ENCODE data around the gene LMBR1.

The LMBR1 gene

DNA sequence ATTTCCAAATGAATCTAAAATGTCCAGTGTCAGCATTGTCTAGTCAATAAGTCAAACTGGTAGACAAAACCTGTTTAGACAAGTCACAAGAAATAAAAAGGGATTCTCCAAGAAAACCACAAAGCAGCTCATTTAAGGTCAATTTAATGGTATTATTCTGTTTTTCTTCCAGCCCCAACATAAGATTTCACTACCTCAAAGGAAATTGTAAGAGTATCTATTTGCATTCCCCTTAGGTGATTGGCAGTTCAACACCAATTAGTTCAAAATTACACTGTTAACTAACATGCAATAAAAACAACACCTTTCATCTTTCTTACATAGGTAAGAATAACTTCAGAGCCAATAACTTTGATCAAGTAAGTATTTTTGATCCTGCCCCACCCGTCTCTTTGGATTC, 146.1 kb downstream of the LMBR1 start:
- H3K9me3 ChIP-seq = no peaks in the 10 kb centered on the region
- TF ChIP-seq CTCF (IDR thresholded peaks at IDR 0.05; ENCODE audit: low read depth, low read length) = no peak
- H3K36me3 ChIP-seq = no peaks in the 10 kb centered on the region
- DNase-seq = no peak
- no peak overlapping the region for H3K4me3 ChIP-seq (ENCODE audit: low read depth, low read length)
- H3K4me1 ChIP-seq = no peaks in the 10 kb centered on the region
- H3K27me3 ChIP-seq = no peaks in the 10 kb centered on the region

DNA sequence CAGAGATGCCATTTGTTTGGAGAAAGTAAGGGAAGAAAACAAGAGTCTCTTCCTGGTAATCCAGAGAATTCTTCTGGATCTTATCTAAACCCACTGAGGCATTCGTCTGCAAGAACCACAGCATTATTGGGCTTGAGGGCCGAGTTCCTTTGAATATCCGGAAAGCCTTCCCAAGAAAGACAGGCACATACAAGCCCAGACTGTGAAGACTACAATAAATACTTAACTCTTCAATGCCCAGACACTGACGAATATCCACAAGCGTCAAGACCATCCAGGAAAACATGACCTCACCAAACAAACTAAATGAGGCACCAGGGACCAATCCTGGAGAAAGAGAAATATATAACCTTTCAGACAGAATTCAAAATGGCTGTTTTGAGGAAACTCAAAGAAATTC, 153.4 kb downstream of the LMBR1 start:
- no peaks in the 10 kb centered on the region for H3K9me3 ChIP-seq
- H3K27me3 ChIP-seq = no peaks in the 10 kb centered on the region
- no peaks in the 10 kb centered on the region for H3K4me1 ChIP-seq
- H3K4me3 ChIP-seq (ENCODE audit: low read depth, low read length) = no peak overlapping the region
- TF ChIP-seq CTCF (IDR thresholded peaks at IDR 0.05; ENCODE audit: low read depth, low read length) = no peak
- no peaks in the 10 kb centered on the region for H3K36me3 ChIP-seq
- DNase-seq = no peak

DNA sequence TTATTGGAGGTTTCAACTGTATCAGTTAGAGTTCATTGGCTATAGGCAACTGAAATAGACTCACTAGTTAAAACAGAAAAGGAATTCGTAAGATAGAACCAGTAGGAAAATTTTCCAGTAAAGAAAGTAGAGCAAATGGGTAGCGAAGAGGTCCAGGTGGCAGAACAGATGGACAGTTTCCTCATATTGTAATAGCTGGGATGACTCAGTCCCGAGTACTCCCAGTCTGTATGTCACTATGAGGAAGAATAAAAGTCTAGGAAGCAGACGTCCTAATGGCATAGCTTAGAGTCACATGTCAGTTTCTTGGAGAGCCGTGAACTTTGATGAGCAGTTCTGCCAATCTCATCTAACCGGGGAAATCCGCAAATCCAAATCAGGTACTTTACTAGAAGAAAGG, 157.1 kb downstream of the LMBR1 start:
- H3K4me3 ChIP-seq (ENCODE audit: low read depth, low read length) = no peak overlapping the region
- TF ChIP-seq CTCF (IDR thresholded peaks at IDR 0.05; ENCODE audit: low read depth, low read length) = no peak
- H3K27me3 ChIP-seq = no peaks in the 10 kb centered on the region
- no peaks in the 10 kb centered on the region for H3K4me1 ChIP-seq
- H3K9me3 ChIP-seq = no peaks in the 10 kb centered on the region
- H3K36me3 ChIP-seq = peaks cover 4% of the 10 kb centered on the region; the same call in 1 of the 2 replicates
- DNase-seq = no peak

GRCh38 chr7:156733638-156734037, 159.3 kb downstream of the LMBR1 start:
- Histone ChIP-seq H3K4me1 (no peaks in the 10 kb centered on the region), H3K36me3 (peaks cover 4% of the 10 kb centered on the region; the same call in 1 of the 2 replicates), H3K4me3 (ENCODE audit: low read depth, low read length) (no peak overlapping the region), H3K9me3 (no peaks in the 10 kb centered on the region), H3K27me3 (no peaks in the 10 kb centered on the region)
- no peak for TF ChIP-seq CTCF (IDR thresholded peaks at IDR 0.05; ENCODE audit: low read depth, low read length)
- no peak for DNase-seq

DNA sequence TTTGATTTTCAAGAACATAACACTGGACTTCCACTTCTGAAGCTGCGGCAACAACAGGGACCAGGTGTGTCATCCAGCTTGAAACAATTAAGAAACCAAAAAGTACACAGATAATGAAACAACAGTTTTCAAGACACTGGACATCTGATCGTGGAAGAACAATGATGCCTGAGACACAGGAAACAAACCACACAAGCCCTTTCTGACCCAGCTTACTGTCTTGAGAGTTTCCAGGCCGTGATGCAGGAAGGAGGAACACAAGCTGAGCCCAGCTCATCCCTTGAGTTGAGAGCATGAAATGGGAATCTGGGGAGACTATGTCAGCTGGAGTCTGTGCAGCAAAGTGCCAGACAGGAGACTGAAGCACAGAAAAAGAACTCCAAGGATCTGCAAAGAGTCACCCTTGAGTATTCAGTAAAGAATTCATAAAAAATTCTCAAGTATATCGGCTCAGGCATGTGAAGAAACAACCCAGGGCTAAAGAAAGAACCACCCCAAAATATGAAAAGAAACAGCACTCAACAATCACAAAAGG, 160.8 kb downstream of the LMBR1 start:
- no peak for DNase-seq
- no peaks in the 10 kb centered on the region for H3K27me3 ChIP-seq
- no peaks in the 10 kb centered on the region for H3K4me1 ChIP-seq
- H3K36me3 ChIP-seq = peaks cover 4% of the 10 kb centered on the region; the same call in 1 of the 2 replicates
- H3K9me3 ChIP-seq = no peaks in the 10 kb centered on the region
- no peak overlapping the region for H3K4me3 ChIP-seq (ENCODE audit: low read depth, low read length)
- TF ChIP-seq CTCF (IDR thresholded peaks at IDR 0.05; ENCODE audit: low read depth, low read length) = no peak

DNA sequence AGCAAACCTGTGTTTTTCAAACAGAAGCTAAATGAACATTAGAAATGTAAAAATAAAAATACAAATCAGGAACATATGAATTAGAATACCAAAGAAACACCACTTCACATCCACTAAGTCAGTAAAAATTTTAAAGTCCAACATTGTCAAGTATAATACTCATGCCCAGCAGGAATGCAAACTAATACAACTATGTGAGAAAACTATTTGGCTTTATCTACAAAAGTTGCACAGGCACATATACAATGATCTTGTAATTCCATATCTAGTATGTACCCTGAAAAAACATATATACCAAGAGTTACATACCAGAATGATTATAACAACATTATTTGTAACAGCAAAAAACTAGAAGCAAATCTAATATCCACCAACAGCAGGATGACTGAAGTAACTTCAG, 161.3 kb downstream of the LMBR1 start:
- H3K27me3 ChIP-seq = no peaks in the 10 kb centered on the region
- DNase-seq = no peak
- no peaks in the 10 kb centered on the region for H3K4me1 ChIP-seq
- no peaks in the 10 kb centered on the region for H3K9me3 ChIP-seq
- peaks cover 4% of the 10 kb centered on the region; the same call in 1 of the 2 replicates for H3K36me3 ChIP-seq
- no peak for TF ChIP-seq CTCF (IDR thresholded peaks at IDR 0.05; ENCODE audit: low read depth, low read length)
- no peak overlapping the region for H3K4me3 ChIP-seq (ENCODE audit: low read depth, low read length)

All from BE2C (cell line).